Astrocyte of the spinal cord (primary cell): ENCODE measurements around the gene ATN1.

Source experiments
- DNase-seq: peaks from one replicate; pipeline ENCODE4 v3.0.0; 2011; ENCODE audit warnings: low read depth, low spot score
- H3K4me3 ChIP-seq: 2 replicates; pipeline ENCODE4 v1.5.1; 2011; ENCODE audit warnings: low read depth, mild to moderate bottlenecking, low read length, moderate library complexity
- CTCF ChIP-seq: IDR thresholded peaks from 2 replicates; pipeline ENCODE4 v1.5.1; 2012; ENCODE audit warnings: low read depth, mild to moderate bottlenecking, low read length, inconsistent platforms
- in situ Hi-C: cut with HindIII; loops from 2 replicates; pipeline ENCODE4 v1.10.0; 2017; ENCODE audit warnings: low sequenced_read_pairs

Gene ATN1

GRCh38 chr12:6929466-6930452 lies 2.0 kb downstream of the ATN1 start:
- DNase-seq, result no peak
- no peak for TF ChIP-seq CTCF
- H3K4me3 ChIP-seq, result peak overlapping the region; percentile 92
- in situ Hi-C loops, result no loop called here

- H3K4me3 ChIP-seq, result no peak overlapping the region
- DNase-seq, result no peak
- in situ Hi-C loops, result no loop called here
- TF ChIP-seq CTCF, result no peak
Observed at GRCh38 chr12:6932766-6933165, 5.0 kb downstream of the ATN1 start.

GRCh38 chr12:6934110-6934509 lies 6.4 kb downstream of the ATN1 start:
- in situ Hi-C loops, result no loop called here
- peak; percentile 47 for DNase-seq
- H3K4me3 ChIP-seq, result no peak overlapping the region
- TF ChIP-seq CTCF, result no peak

GRCh38 chr12:6935371-6936193 lies 7.8 kb downstream of the ATN1 start:
- in situ Hi-C loops, result no loop called here
- H3K4me3 ChIP-seq, result no peak overlapping the region
- TF ChIP-seq CTCF, result no peak
- no peak for DNase-seq

- in situ Hi-C loops, result no loop called here
- DNase-seq, result no peak
- TF ChIP-seq CTCF, result no peak
- H3K4me3 ChIP-seq, result no peak overlapping the region
Observed at GRCh38 chr12:6936194-6936635, 8.5 kb downstream of the ATN1 start.

- no peak for TF ChIP-seq CTCF
- no peak for DNase-seq
- in situ Hi-C loops, result no loop called here
- H3K4me3 ChIP-seq, result peak overlapping the region; percentile 50
Observed at GRCh38 chr12:6936636-6937480, 9.1 kb downstream of the ATN1 start.
